ENCODE data around the gene ELP4.

ELP4 gene

GRCh38 chr11:31601635-31602282 is 92.2 kb downstream of the ELP4 start:
- WGBS, 2 experiments: 25% methylated on average over 1 of the region's 1 CpG; no CpG with 5 or more reads in 1 of the 2 experiments
- Histone ChIP-seq H3K27me3 (ENCODE audit: control insufficient read depth, insufficient read depth, low read length, poor library complexity, severe bottlenecking) (no peaks in the 10 kb centered on the region), H3K4me1 (ENCODE audit: control insufficient read depth, insufficient read depth, low read length) (peaks cover 5% of the 10 kb centered on the region), H3K4me3 (ENCODE audit: insufficient read depth, low read depth, low read length) (no peak overlapping the region), H3K9me3 (ENCODE audit: control insufficient read depth, low read length) (no peaks in the 10 kb centered on the region), H3K36me3 (ENCODE audit: control insufficient read depth, insufficient read depth, low read length) (no peaks in the 10 kb centered on the region), H3K27ac (ENCODE audit: insufficient read depth, low read depth, low read length, poor library complexity, severe bottlenecking) (peak overlapping the region; percentile 4)

GRCh38 chr11:31606893-31607292 is 97.3 kb downstream of the ELP4 start:
- 72 to 80% methylated on average over 2 of the region's 2 CpGs for WGBS, 2 experiments
- Histone ChIP-seq H3K27me3 (ENCODE audit: control insufficient read depth, insufficient read depth, low read length, poor library complexity, severe bottlenecking) (no peaks in the 10 kb centered on the region), H3K4me1 (ENCODE audit: control insufficient read depth, insufficient read depth, low read length) (peaks cover 5% of the 10 kb centered on the region)

GRCh38 chr11:31607914-31608313 is 98.3 kb downstream of the ELP4 start:
- Histone ChIP-seq H3K4me3 (ENCODE audit: insufficient read depth, low read depth, low read length) (no peak overlapping the region), H3K27me3 (ENCODE audit: control insufficient read depth, insufficient read depth, low read length, poor library complexity, severe bottlenecking) (no peaks in the 10 kb centered on the region), H3K4me1 (ENCODE audit: control insufficient read depth, insufficient read depth, low read length) (peaks cover 5% of the 10 kb centered on the region), H3K36me3 (ENCODE audit: control insufficient read depth, insufficient read depth, low read length) (peaks cover 5% of the 10 kb centered on the region), H3K9me3 (ENCODE audit: control insufficient read depth, low read length) (no peaks in the 10 kb centered on the region), H3K27ac (ENCODE audit: insufficient read depth, low read depth, low read length, poor library complexity, severe bottlenecking) (no peak overlapping the region)
- WGBS, 2 experiments: 96% methylated on average over 3 of the region's 3 CpGs

More at GRCh38 chr11:31606893-31607292, 97.3 kb downstream of the ELP4 start:
- Histone ChIP-seq H3K36me3 (ENCODE audit: control insufficient read depth, insufficient read depth, low read length) (peaks cover 5% of the 10 kb centered on the region), H3K4me3 (ENCODE audit: insufficient read depth, low read depth, low read length) (no peak overlapping the region), H3K9me3 (ENCODE audit: control insufficient read depth, low read length) (no peaks in the 10 kb centered on the region), H3K27ac (ENCODE audit: insufficient read depth, low read depth, low read length, poor library complexity, severe bottlenecking) (no peak overlapping the region)

GRCh38 chr11:31608995-31609394 is 99.4 kb downstream of the ELP4 start:
- peaks cover 5% of the 10 kb centered on the region for H3K4me1 ChIP-seq (ENCODE audit: control insufficient read depth, insufficient read depth, low read length)
- WGBS, 2 experiments: 95 to 98% methylated on average over 8 of the region's 8 CpGs
- no peaks in the 10 kb centered on the region for H3K9me3 ChIP-seq (ENCODE audit: control insufficient read depth, low read length)
- H3K27me3 ChIP-seq (ENCODE audit: control insufficient read depth, insufficient read depth, low read length, poor library complexity, severe bottlenecking): no peaks in the 10 kb centered on the region
- peaks cover 5% of the 10 kb centered on the region for H3K36me3 ChIP-seq (ENCODE audit: control insufficient read depth, insufficient read depth, low read length)
- no peak overlapping the region for H3K27ac ChIP-seq (ENCODE audit: insufficient read depth, low read depth, low read length, poor library complexity, severe bottlenecking)
- H3K4me3 ChIP-seq (ENCODE audit: insufficient read depth, low read depth, low read length): no peak overlapping the region

GRCh38 chr11:31610544-31610943 is 101.0 kb downstream of the ELP4 start:
- Histone ChIP-seq H3K9me3 (ENCODE audit: control insufficient read depth, low read length) (no peaks in the 10 kb centered on the region), H3K4me3 (ENCODE audit: insufficient read depth, low read depth, low read length) (no peak overlapping the region), H3K36me3 (ENCODE audit: control insufficient read depth, insufficient read depth, low read length) (peaks cover 5% of the 10 kb centered on the region), H3K27me3 (ENCODE audit: control insufficient read depth, insufficient read depth, low read length, poor library complexity, severe bottlenecking) (no peaks in the 10 kb centered on the region), H3K27ac (ENCODE audit: insufficient read depth, low read depth, low read length, poor library complexity, severe bottlenecking) (no peak overlapping the region), H3K4me1 (ENCODE audit: control insufficient read depth, insufficient read depth, low read length) (peaks cover 5% of the 10 kb centered on the region)

- Histone ChIP-seq H3K27ac (ENCODE audit: insufficient read depth, low read depth, low read length, poor library complexity, severe bottlenecking) (no peak overlapping the region), H3K36me3 (ENCODE audit: control insufficient read depth, insufficient read depth, low read length) (no peaks in the 10 kb centered on the region), H3K4me3 (ENCODE audit: insufficient read depth, low read depth, low read length) (no peak overlapping the region)
Measured at GRCh38 chr11:31617246-31617645, 107.7 kb downstream of the ELP4 start.

GRCh38 chr11:31619980-31620379 is 110.4 kb downstream of the ELP4 start:
- H3K4me3 ChIP-seq (ENCODE audit: insufficient read depth, low read depth, low read length): no peak overlapping the region
- H3K27ac ChIP-seq (ENCODE audit: insufficient read depth, low read depth, low read length, poor library complexity, severe bottlenecking): no peak overlapping the region
- no peaks in the 10 kb centered on the region for H3K27me3 ChIP-seq (ENCODE audit: control insufficient read depth, insufficient read depth, low read length, poor library complexity, severe bottlenecking)
- H3K36me3 ChIP-seq (ENCODE audit: control insufficient read depth, insufficient read depth, low read length): no peaks in the 10 kb centered on the region
- H3K9me3 ChIP-seq (ENCODE audit: control insufficient read depth, low read length): no peaks in the 10 kb centered on the region
- H3K4me1 ChIP-seq (ENCODE audit: control insufficient read depth, insufficient read depth, low read length): no peaks in the 10 kb centered on the region

More at GRCh38 chr11:31617246-31617645, 107.7 kb downstream of the ELP4 start:
- no peaks in the 10 kb centered on the region for H3K27me3 ChIP-seq (ENCODE audit: control insufficient read depth, insufficient read depth, low read length, poor library complexity, severe bottlenecking)
- no peaks in the 10 kb centered on the region for H3K4me1 ChIP-seq (ENCODE audit: control insufficient read depth, insufficient read depth, low read length)
- no peaks in the 10 kb centered on the region for H3K9me3 ChIP-seq (ENCODE audit: control insufficient read depth, low read length)

- H3K36me3 ChIP-seq (ENCODE audit: control insufficient read depth, insufficient read depth, low read length): no peaks in the 10 kb centered on the region
- H3K4me1 ChIP-seq (ENCODE audit: control insufficient read depth, insufficient read depth, low read length): no peaks in the 10 kb centered on the region
- no peak overlapping the region for H3K27ac ChIP-seq (ENCODE audit: insufficient read depth, low read depth, low read length, poor library complexity, severe bottlenecking)
- no peaks in the 10 kb centered on the region for H3K9me3 ChIP-seq (ENCODE audit: control insufficient read depth, low read length)
- no peak overlapping the region for H3K4me3 ChIP-seq (ENCODE audit: insufficient read depth, low read depth, low read length)
- H3K27me3 ChIP-seq (ENCODE audit: control insufficient read depth, insufficient read depth, low read length, poor library complexity, severe bottlenecking): no peaks in the 10 kb centered on the region
Measured at GRCh38 chr11:31620434-31620833, 110.9 kb downstream of the ELP4 start.

GRCh38 chr11:31625868-31626267 is 116.3 kb downstream of the ELP4 start:
- no peak overlapping the region for H3K4me3 ChIP-seq (ENCODE audit: insufficient read depth, low read depth, low read length)
- H3K9me3 ChIP-seq (ENCODE audit: control insufficient read depth, low read length): no peaks in the 10 kb centered on the region
- WGBS, 2 experiments: 100% methylated on average over 1 of the region's 1 CpG; no CpG with 5 or more reads in 1 of the 2 experiments
- H3K27ac ChIP-seq (ENCODE audit: insufficient read depth, low read depth, low read length, poor library complexity, severe bottlenecking): no peak overlapping the region
- H3K4me1 ChIP-seq (ENCODE audit: control insufficient read depth, insufficient read depth, low read length): no peaks in the 10 kb centered on the region
- no peaks in the 10 kb centered on the region for H3K27me3 ChIP-seq (ENCODE audit: control insufficient read depth, insufficient read depth, low read length, poor library complexity, severe bottlenecking)
- no peaks in the 10 kb centered on the region for H3K36me3 ChIP-seq (ENCODE audit: control insufficient read depth, insufficient read depth, low read length)

GRCh38 chr11:31628111-31628510 is 118.5 kb downstream of the ELP4 start:
- WGBS, 2 experiments: 100% methylated on average over 1 of the region's 1 CpG; no CpG with 5 or more reads in 1 of the 2 experiments
- no peaks in the 10 kb centered on the region for H3K9me3 ChIP-seq (ENCODE audit: control insufficient read depth, low read length)
- no peaks in the 10 kb centered on the region for H3K4me1 ChIP-seq (ENCODE audit: control insufficient read depth, insufficient read depth, low read length)
- no peaks in the 10 kb centered on the region for H3K27me3 ChIP-seq (ENCODE audit: control insufficient read depth, insufficient read depth, low read length, poor library complexity, severe bottlenecking)
- no peak overlapping the region for H3K27ac ChIP-seq (ENCODE audit: insufficient read depth, low read depth, low read length, poor library complexity, severe bottlenecking)
- H3K36me3 ChIP-seq (ENCODE audit: control insufficient read depth, insufficient read depth, low read length): no peaks in the 10 kb centered on the region
- no peak overlapping the region for H3K4me3 ChIP-seq (ENCODE audit: insufficient read depth, low read depth, low read length)

- no peaks in the 10 kb centered on the region for H3K27me3 ChIP-seq (ENCODE audit: control insufficient read depth, insufficient read depth, low read length, poor library complexity, severe bottlenecking)
- no peaks in the 10 kb centered on the region for H3K4me1 ChIP-seq (ENCODE audit: control insufficient read depth, insufficient read depth, low read length)
- no peak overlapping the region for H3K4me3 ChIP-seq (ENCODE audit: insufficient read depth, low read depth, low read length)
- WGBS, 2 experiments: 60 to 75% methylated on average over 2 to 3 of the region's 4 CpGs
- H3K9me3 ChIP-seq (ENCODE audit: control insufficient read depth, low read length): no peaks in the 10 kb centered on the region
- H3K36me3 ChIP-seq (ENCODE audit: control insufficient read depth, insufficient read depth, low read length): no peaks in the 10 kb centered on the region
- no peak overlapping the region for H3K27ac ChIP-seq (ENCODE audit: insufficient read depth, low read depth, low read length, poor library complexity, severe bottlenecking)
Measured at GRCh38 chr11:31636983-31637382, 127.4 kb downstream of the ELP4 start.
